ENCODE data around the gene NLRP14. TPM values are rescaled to one million over a fixed set of nuclear protein-coding genes. Genes with fewer than 3 reads are reported as not detected.

Gene NLRP14
- total and polyA plus RNA-seq, 9 of the 15 experiments (the other 6 are each of a cell fraction or from before 2014, with no cell fraction given), result 0.27 to 1.2 (median 0.54) TPM

DNA sequence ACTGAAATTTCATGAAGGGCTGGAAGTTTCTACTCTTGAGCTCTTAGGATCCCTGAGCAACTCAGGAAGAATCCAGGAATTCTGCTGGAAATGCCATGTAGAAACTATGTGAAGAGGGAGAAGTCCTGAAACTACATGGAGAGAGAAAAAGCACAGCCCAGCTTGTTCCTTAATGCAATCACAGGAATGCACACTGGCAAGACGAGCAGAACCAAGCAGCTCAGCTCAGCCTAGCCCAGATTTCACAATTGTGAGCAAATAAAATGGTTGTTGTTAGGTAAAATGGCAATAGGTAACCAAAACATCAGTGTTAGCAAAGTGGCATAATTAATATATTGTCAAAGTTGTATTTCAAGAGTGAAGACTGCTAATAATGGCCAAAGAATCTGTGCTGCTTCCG is 28.3 kb upstream of the NLRP14 start (continued):
- TF ChIP-seq HMGXB4 (CRISPR knock-in tag; IDR thresholded peaks at IDR 0.05) (no peak), ZNF146 (CRISPR knock-in tag; IDR thresholded peaks at IDR 0.05; ENCODE audit: unreplicated experiment) (no peak), ZNF778 (CRISPR knock-in tag; IDR thresholded peaks at IDR 0.05) (no peak), ZNF79 (CRISPR knock-in tag; IDR thresholded peaks at IDR 0.05; ENCODE audit: low read depth) (no peak), CSDE1 (IDR thresholded peaks at IDR 0.05) (no peak), SLC30A9 (CRISPR knock-in tag; IDR thresholded peaks at IDR 0.05) (no peak)

- intact Hi-C loops (cut with micrococcal nuclease) (loop anchor here (10.0 kb wide), 1 partner anchor 88 kb away; no protein-coding TSS in a partner anchor), in situ Hi-C loops (cut with MboI) (no loop called here)
- no peak overlapping the region for H3K27ac ChIP-seq (ENCODE audit: extremely low read depth, low read depth, low read length)
- H3K27me3 ChIP-seq (ENCODE audit: control insufficient read depth in 2 of 2, insufficient read depth in 2 of 2, low read length in 2 of 2), result no peaks in the 10 kb centered on the region
- H3K9me3 ChIP-seq (replicated peaks; ENCODE audit: control insufficient read depth, insufficient read depth, low read depth, low read length), result no peaks in the 10 kb centered on the region
- H4K20me1 ChIP-seq (replicated peaks; ENCODE audit: control insufficient read depth, insufficient read depth, low read length), result no peaks in the 10 kb centered on the region
- no peaks in the 10 kb centered on the region for H3K79me2 ChIP-seq (ENCODE audit: control insufficient read depth, insufficient read depth, low read length)
- no TSS peak for BruUV-seq (replicated peaks)
- H3K9ac ChIP-seq (ENCODE audit: insufficient read depth in 1 of 2, low read depth in 2 of 2, low read length in 2 of 2), result no peak overlapping the region
- CTCF ChIA-PET (ENCODE audit: low intra/inter-chr PET ratio), result interaction anchor here (0.6 kb wide), 1 partner anchor 586 kb away, joined by 3 read pairs; no protein-coding TSS in a partner anchor
- no peak for DNase-seq (ENCODE audit: extremely low read depth in 1 of 4, low spot score in 3 of 4)
- H3K4me1 ChIP-seq (replicated peaks in 1 of 2; ENCODE audit: control insufficient read depth in 2 of 2, insufficient read depth in 2 of 2, low read length in 2 of 2), result peaks cover 0 to 4% of the 10 kb centered on the region in 2 experiments; a peak in 1 of 5 replicates
- POLR2A ChIA-PET, result no interaction called here
- no peaks in the 10 kb centered on the region for H3K9me1 ChIP-seq (ENCODE audit: control insufficient read depth, insufficient read depth, low read length)
- H3K36me3 ChIP-seq (ENCODE audit: control insufficient read depth, insufficient read depth, low read length), result no peaks in the 10 kb centered on the region; the same call in 2 of the 3 replicates
- FAIRE-seq, result no peak
- no peak overlapping the region for H2AFZ ChIP-seq (ENCODE audit: low read depth, low read length)
- WGBS (ENCODE audit: insufficient coverage, low coverage, missing lambda C conversion rate), result 42% methylated on average over 11 of the region's 11 CpGs
- ATAC-seq, result no peak
- H3K4me3 ChIP-seq, result no peak overlapping the region
- H3K4me2 ChIP-seq (ENCODE audit: insufficient read depth, low read length), result no peak overlapping the region
- TF ChIP-seq FOXP4 (CRISPR knock-in tag; IDR thresholded peaks at IDR 0.05; ENCODE audit: borderline replicate concordance) (no peak), MBD1 (CRISPR knock-in tag; IDR thresholded peaks at IDR 0.05) (no peak), NCOA1 (IDR thresholded peaks at IDR 0.05; ENCODE audit: low read depth) (no peak), ZNF263 (CRISPR knock-in tag; IDR thresholded peaks at IDR 0.05; ENCODE audit: borderline replicate concordance) (no peak), XRCC5 (IDR thresholded peaks at IDR 0.05; ENCODE audit: low read depth, low read length) (no peak)
These were observed 27.5 kb upstream of the NLRP14 start for GRCh38 chr11:6992457-6993417.

Measured in K562 (cell line).